NCI-H2029 treated with DMSO at 0.1 percent for 48 hours (cell line): ENCODE data around the gene UBXN7.
A peak's percentile ranks its signal among the peaks of the same experiment; 100 is the strongest.
"Not testable (repeated sequence)": the region's sequence is repeated elsewhere in the genome, so short reads cannot be mapped to it uniquely, and the experiment has no call there.

Source experiments
- DNase-seq: peaks from one replicate; lab custom pipeline; 2025; lab: John Stamatoyannopoulos, UW

UBXN7 gene, protein sequence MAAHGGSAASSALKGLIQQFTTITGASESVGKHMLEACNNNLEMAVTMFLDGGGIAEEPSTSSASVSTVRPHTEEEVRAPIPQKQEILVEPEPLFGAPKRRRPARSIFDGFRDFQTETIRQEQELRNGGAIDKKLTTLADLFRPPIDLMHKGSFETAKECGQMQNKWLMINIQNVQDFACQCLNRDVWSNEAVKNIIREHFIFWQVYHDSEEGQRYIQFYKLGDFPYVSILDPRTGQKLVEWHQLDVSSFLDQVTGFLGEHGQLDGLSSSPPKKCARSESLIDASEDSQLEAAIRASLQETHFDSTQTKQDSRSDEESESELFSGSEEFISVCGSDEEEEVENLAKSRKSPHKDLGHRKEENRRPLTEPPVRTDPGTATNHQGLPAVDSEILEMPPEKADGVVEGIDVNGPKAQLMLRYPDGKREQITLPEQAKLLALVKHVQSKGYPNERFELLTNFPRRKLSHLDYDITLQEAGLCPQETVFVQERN

GRCh38 chr3:196432137-196432879 lies at the start of gene UBXN7:
Gene UBXN7 (minus strand): TSS chr3:196432427. CDS start chr3:196432399, 28 bp downstream.
- peak; percentile 88 for DNase-seq

GRCh38 chr3:196477678-196478077 lies 45.5 kb upstream of the UBXN7 start:
- DNase-seq, result no peak

DNA sequence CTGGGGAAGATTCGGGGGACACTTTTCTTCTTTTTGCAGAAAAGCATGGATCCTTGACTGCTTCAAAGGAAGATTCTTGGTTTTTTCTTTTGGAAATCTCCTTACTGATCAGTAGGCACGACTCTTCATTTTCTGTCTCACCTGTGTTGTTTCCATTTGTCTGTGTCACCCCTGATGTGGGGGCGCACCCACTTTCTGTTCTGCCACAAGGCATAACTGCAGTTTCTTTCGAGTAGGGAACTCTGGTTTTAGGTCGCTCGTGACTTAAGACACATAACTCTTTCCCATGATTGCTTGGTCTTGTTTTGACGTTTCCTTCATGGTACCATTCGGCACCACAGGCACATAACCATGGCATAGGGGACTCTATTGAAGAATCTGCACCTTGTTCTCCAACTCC lies 40.1 kb upstream of the UBXN7 start:
- no peak for DNase-seq

DNA sequence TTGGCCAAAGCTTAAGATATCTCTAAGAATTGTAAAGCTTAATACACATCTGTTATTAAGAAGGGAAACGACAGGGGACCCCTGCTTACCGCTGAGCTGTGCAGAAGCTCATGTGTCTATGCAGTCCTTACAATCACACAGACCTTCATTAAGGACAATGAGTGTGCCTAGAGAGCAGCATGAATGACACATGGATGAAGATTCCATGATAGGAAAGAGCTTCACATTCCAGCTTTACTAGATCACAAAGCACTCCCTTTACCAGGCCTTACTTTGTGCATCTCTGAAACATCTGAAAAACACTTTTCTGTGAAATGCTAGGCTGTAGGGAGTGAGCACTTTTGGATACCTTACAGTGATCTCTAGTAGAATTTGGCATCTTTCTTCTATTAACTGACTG lies 39.3 kb upstream of the UBXN7 start:
- DNase-seq, result no peak

DNA sequence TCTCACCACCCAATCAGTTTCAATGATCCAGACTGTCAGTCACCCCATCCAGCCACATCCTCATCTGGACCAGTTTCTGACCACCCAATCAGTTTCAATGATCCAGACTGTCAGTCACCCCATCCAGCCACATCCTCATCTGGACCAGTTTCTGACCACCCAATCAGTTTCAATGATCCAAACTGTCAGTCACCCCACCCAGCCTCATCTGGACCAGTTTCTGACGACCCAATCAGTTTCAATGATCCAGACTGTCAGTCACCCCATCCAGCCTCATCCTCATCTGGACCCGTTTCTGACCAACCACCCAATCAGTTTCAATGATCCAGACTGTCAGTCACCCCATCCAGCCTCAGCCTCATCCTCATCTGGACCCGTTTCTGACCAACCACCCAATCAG lies 38.0 kb upstream of the UBXN7 start:
- not testable (repeated sequence) for DNase-seq

GRCh38 chr3:196463804-196464203 lies 31.6 kb upstream of the UBXN7 start:
- DNase-seq, result no peak

DNA sequence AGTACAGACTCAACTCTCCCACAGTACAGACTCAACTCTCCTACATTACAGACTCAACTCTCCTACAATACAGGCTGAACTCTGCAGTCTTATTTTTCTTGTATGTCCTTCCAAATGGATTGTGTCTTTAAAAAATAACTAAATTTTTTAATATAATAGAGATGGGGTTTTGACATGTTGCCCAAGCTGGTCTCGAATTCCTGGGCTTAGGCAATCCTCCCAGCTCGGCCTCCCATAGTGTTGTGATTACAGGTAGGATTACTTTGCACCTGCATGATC lies 31.2 kb upstream of the UBXN7 start:
- DNase-seq, result no peak

GRCh38 chr3:196462680-196463477 lies 30.7 kb upstream of the UBXN7 start:
- DNase-seq, result not testable (repeated sequence)

DNA sequence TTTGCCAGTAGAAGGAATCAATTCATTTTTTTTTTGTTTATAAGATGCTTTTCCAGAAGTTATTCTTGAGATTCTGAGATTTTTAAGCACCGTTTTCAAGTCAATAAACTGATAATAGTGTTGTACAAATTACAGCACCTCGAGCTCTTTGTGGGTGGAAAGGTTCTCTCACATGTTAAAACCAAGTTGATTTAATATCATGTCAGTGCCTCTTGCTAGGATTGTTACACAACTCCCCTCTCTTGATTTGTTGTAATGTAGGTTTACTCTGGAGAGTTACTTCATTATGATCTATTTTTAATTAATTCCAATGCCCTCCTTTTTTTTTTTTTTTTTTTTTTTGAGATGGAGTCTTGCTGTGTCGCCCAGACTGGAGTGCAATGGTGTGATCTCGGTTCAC lies 25.8 kb upstream of the UBXN7 start:
- DNase-seq, result no peak

GRCh38 chr3:196457470-196457869 lies 25.2 kb upstream of the UBXN7 start:
- not testable (repeated sequence) for DNase-seq

DNA sequence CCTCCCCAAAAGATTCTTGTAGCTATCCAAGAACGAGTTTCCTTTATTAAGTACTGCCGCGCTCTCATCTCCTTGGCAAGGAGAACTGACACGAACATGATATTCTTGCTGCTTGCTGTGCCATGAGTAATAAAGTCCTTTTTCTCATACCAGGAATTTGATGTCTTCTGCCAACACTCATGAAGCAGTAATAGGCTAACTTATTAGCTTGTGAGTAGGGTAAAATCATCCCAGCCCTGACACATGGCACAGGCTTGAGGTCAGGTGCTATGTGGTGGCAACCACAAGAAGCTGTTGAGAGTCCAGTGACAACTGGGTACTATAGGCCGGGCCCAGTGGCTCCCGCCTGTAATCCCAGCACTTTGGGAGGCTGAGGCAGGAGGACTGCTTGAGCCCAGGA lies 22.7 kb upstream of the UBXN7 start:
- no peak for DNase-seq

- DNase-seq, result not testable (repeated sequence)
These were observed 13.2 kb upstream of the UBXN7 start for GRCh38 chr3:196445391-196445790.

DNA sequence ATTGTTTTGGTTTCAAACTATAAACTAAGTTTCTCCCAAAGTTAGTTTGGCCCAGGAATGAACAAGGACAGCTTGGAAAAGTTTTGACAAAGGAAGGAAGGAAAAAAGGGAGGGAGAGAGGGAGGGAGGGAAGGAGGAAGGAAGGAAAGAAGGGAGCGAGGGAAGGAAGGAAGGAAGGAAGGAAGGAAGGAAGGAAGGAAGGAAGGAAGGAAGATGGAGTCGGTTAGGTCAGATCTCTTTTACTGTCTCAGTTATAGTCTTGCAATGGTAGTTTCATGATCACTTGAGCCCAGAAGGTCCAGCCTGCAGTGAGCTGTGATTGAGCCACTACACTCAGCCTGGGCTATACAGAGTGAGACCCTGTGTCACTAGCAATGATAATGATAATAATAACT lies 12.3 kb upstream of the UBXN7 start:
- no peak for DNase-seq

DNA sequence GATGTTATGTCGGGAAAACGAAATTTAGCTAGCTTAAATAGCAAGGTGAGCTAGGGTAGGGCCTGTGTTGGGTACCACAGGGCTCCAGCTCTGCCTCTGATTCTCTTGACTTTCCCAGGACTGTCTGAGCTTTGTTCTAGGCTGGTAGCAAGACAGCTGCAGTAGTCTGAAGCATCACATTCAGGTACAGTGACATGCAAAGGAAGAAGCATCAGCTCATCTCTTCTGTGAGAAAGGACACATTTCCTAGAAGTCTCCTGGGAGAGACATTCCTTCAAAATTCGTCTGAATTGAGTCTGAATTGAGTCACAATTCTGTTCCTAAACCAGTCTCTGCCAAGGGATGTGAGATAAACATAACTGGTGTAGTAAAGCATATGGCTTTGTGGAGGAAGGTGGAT lies 8.5 kb upstream of the UBXN7 start:
- no peak for DNase-seq

DNA sequence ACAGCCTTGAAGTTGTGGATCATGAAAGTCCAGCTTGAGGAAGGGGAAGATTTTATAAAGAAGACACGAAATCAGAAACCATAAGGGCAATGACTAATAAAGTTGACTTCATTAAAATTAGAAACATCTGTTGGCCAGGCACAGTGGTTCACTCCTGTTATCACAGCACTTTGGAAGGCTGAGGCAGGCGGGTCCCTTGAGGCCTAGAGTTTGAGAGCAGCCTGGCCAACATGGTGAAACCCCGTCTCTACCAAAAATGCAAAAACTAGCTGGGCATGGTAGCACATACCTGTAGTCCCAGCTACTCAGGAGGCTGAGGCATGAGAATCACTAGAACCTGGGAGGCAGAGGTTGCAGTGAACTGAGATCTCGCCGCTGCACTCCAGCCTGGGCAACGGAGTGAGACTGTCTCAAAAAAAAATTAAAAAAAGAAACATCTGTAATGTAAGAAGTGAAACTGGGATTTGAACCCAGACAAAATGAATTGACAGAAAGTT lies 7.9 kb upstream of the UBXN7 start:
- DNase-seq, result no peak

DNA sequence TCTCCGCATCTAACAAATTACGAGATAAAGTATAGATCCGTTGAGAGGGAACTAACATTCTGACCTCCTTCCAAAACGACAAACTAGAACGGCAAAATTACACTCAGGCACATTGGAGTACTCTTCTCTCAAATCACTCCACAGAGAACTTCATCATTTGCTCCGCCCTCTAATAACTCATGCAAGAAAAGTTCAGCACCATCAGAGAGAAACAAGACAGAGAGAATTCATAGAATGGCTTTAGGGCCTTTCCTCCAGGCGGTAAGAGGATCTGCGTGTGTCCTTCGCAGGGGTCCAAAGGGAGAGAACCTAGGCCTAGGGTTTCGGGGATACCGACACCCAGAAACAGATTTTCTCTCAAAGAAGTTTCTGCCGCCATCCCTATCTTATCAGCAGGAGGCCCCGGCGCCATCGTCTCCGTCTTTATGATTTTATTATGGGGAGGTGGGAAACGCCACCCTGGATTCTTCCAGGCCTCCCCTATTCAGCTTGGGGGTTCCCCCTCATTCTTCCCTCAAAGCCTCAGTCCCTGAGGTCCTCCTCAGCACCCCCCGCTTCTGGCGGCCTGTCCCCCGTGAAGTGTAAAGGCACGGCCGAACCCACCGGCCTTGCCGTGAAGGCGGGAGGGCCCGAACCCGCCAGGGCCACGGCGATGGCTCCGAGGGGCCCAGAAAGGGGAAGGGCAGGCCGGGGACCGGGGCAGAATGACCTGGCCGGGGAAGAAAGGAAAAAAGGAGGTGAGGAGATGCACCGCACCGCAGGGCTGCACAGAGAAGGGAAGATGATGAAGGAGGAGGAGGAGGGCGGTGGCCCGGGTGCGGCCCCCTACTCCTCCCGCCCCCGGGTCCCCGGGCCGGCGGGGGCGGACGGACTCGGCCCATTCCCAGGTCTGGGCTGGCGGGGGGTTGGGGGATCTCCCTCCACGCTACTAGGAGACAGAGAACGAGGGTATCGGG lies 768 bp downstream of the UBXN7 start:
- no peak for DNase-seq

DNA sequence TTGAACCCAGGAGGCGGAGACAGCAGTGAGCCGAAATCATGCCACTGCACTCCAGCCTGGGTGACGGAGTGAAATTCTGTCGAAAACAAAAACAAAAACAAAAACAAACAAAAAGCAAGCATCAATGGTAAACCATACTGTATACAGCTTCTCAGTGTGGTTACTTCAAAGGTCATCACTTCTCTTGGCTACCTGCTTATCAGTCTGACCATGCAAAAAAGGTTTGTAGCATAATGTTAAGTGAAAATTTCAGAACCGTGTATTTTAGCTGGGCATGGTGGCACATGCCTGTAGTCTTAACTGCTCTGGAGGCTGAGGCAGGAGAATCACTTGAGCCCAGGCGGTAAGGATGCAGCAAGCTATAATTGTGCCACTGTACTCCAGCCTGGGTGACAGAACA lies 4.2 kb downstream of the UBXN7 start:
- no peak for DNase-seq

GRCh38 chr3:196424421-196424820 lies 7.8 kb downstream of the UBXN7 start:
- not testable (repeated sequence) for DNase-seq

DNA sequence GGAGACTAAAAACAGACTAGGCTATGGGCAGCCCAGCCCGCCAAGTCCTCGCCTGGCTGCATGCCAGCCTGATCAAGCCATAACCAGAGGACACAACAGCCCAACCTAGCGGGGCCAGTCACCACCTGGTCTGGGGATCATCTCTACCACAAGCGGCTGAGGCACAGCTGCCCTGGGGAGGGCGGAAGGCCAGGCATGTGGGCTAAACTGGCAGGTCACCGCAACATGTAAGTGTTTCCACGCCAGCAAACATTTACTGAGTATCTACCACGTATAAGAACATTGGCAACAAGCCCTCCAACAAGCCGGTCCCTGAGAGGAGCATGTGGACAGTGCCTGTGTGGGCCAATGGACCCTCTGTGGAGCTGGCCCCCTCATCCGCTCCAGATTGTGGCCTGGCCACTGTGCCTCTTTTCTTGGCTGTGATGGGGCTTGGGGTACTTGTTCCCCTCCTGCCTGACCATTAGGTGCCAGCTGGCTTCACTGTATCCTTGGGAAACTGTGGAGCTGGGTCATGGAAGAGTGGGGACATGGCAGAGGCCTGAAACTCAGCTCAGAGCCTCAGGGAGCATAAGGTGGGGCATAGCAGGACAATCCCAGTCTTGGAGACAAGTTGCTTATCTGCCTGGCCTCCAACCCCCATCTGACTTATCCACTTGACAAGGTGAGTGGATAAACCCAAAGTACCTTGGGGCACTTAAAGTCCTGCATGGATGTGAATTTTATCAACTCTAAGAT lies 9.0 kb downstream of the UBXN7 start:
- DNase-seq, result peak; percentile 69

GRCh38 chr3:196421668-196422067 lies 10.6 kb downstream of the UBXN7 start:
- DNase-seq, result not testable (repeated sequence)

DNA sequence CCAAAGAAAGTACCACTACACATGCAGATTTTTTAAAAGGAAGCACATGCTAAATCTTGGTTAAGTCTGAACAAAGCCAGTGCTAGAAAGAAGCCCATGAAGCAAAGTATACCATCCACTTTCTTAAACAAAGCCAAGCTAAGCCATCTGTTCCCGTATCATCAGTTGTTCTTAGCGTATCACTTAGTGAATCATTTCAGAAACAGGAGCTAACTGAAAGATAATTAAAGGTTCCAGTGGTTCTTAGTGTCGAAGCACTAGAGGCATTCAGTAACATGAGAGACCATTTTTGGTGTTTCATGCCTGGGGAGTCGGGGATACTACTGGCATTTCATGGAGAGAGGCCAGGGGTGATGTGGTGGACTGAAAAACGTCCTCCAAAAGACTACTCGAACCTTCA lies 12.8 kb downstream of the UBXN7 start:
- DNase-seq, result no peak
